ENCODE results near the gene FAM98C. TPM values are rescaled to one million over a fixed set of nuclear protein-coding genes. Genes with fewer than 3 reads are reported as not detected.

Gene FAM98C
- total and polyA plus RNA-seq, 5 donors from 2014 or later: 17.2 to 41.3 (median 20.0) TPM

DNA sequence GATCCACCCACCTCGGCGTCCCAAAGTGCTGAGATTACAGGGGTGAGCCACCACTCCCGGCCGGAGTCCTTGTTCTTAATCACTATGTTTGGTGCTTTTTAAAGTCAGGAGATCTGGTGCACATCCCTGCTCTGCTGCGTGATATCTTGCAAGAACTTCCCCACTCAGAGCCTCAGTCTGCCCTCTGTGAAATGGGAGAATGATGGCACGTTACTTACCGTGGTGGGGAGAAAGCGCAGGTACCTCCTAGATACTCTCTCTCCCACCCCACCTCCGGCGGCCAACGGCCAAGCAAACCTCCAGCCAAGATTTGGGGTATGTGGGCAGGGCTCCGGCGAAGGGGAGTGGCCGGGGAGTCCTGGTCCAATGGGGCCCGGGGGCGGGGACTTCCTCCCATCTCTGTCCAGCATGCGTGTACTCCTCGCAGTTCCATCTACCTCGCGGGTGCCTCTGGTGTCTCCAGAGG, 30.4 kb downstream of the FAM98C start, which contains the start of gene RYR1:
Gene RYR1 (plus strand): TSS at position 424 of the 466 bp plus-strand sequence. CDS start 139 bp downstream, outside the sequence.
- Mint-ChIP-seq H3K4me1 (peaks cover 11 to 32% (median 19%) of the 10 kb centered on the region in 4 donors), H3K27me3 (no peaks in the 10 kb centered on the region), H3K9me3 (no peaks in the 10 kb centered on the region), H3K36me3 (no peaks in the 10 kb centered on the region), H3K4me3 (peak within 1 kb of the TSS; percentile 62 to 79 (median 76)), H3K27ac (no peak within 1 kb of the TSS)
- H3K9me3 ChIP-seq (ENCODE audit: control insufficient read depth in 2 of 2, low read length in 2 of 2): no peaks in the 10 kb centered on the region
- no peak within 1 kb of the TSS for H3K4me3 ChIP-seq (ENCODE audit: low read depth, low read length)
- H3K36me3 ChIP-seq (ENCODE audit: control insufficient read depth, insufficient read depth, low read length): no peaks in the 10 kb centered on the region
- no peak within 1 kb of the TSS for H3K27ac ChIP-seq (ENCODE audit: insufficient read depth, low read length, poor library complexity, severe bottlenecking)
- H3K27me3 ChIP-seq (ENCODE audit: control insufficient read depth, insufficient read depth, low read length): no peaks in the 10 kb centered on the region
- H3K4me1 ChIP-seq (ENCODE audit: control insufficient read depth, insufficient read depth, low read length, poor library complexity, severe bottlenecking): peaks cover 19% of the 10 kb centered on the region
- ATAC-seq (ENCODE audit: low read depth in 2 of 2) (peak; percentile 86 to 89), DNase-seq (peak; percentile 40 to 80 (median 53))

GRCh38 chr19:38434549-38435051, 31.7 kb downstream of the FAM98C start:
- H3K9me3 Mint-ChIP-seq: no peaks in the 10 kb centered on the region
- ATAC-seq (ENCODE audit: low read depth in 2 of 2) (no peak), DNase-seq (no peak)
- peaks cover 8% of the 10 kb centered on the region for H3K4me1 ChIP-seq (ENCODE audit: control insufficient read depth, insufficient read depth, low read length, poor library complexity, severe bottlenecking)
- peaks cover 4 to 23% (median 9%) of the 10 kb centered on the region in 4 donors for H3K4me1 Mint-ChIP-seq
- no peak overlapping the region for H3K4me3 ChIP-seq (ENCODE audit: low read depth, low read length)
- H3K36me3 ChIP-seq (ENCODE audit: control insufficient read depth, insufficient read depth, low read length): no peaks in the 10 kb centered on the region
- H3K27ac ChIP-seq (ENCODE audit: insufficient read depth, low read length, poor library complexity, severe bottlenecking): no peak overlapping the region
- no peak overlapping the region for H3K27ac Mint-ChIP-seq
- no peaks in the 10 kb centered on the region for H3K27me3 ChIP-seq (ENCODE audit: control insufficient read depth, insufficient read depth, low read length)
- no peaks in the 10 kb centered on the region for H3K27me3 Mint-ChIP-seq
- H3K9me3 ChIP-seq (ENCODE audit: control insufficient read depth in 2 of 2, low read length in 2 of 2): no peaks in the 10 kb centered on the region
- no peaks in the 10 kb centered on the region for H3K36me3 Mint-ChIP-seq
- H3K4me3 Mint-ChIP-seq: peak overlapping the region; percentile 49 to 79 (median 75)

- no peaks in the 10 kb centered on the region for H3K36me3 Mint-ChIP-seq
- H3K4me1 ChIP-seq (ENCODE audit: control insufficient read depth, insufficient read depth, low read length, poor library complexity, severe bottlenecking): peaks cover 6% of the 10 kb centered on the region
- no peak overlapping the region for H3K4me3 ChIP-seq (ENCODE audit: low read depth, low read length)
- no peaks in the 10 kb centered on the region for H3K27me3 Mint-ChIP-seq
- peaks cover 4 to 22% (median 7%) of the 10 kb centered on the region in 4 donors for H3K4me1 Mint-ChIP-seq
- no peak overlapping the region for H3K4me3 Mint-ChIP-seq
- no peaks in the 10 kb centered on the region for H3K36me3 ChIP-seq (ENCODE audit: control insufficient read depth, insufficient read depth, low read length)
- H3K27ac Mint-ChIP-seq: no peak overlapping the region
- H3K9me3 ChIP-seq (ENCODE audit: control insufficient read depth in 2 of 2, low read length in 2 of 2): no peaks in the 10 kb centered on the region
- no peaks in the 10 kb centered on the region for H3K9me3 Mint-ChIP-seq
- ATAC-seq (ENCODE audit: low read depth in 2 of 2) (no peak), DNase-seq (no peak)
- no peaks in the 10 kb centered on the region for H3K27me3 ChIP-seq (ENCODE audit: control insufficient read depth, insufficient read depth, low read length)
- H3K27ac ChIP-seq (ENCODE audit: insufficient read depth, low read length, poor library complexity, severe bottlenecking): no peak overlapping the region
Observed at GRCh38 chr19:38437295-38437694, 34.4 kb downstream of the FAM98C start.

DNA sequence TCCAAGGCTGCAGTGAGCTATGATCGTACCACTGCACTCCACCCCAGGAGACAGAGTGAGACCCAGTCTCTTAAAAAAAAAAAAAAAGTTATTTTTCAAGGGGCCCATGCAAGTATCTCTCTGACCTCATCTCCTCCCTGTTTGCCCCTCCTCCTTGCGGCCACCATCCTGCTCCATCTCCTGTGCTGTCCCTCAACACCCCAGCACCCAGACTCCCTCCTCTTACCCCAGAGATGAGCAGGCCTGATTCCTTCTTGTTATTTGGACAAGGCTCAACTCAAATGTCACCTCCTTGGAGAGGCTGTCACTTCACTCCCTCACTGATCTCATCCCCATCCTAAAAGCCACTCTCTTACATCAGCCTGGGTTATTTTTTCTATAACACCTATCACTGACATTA, 35.0 kb downstream of the FAM98C start:
- H3K4me3 Mint-ChIP-seq: no peak overlapping the region
- Histone ChIP-seq H3K4me1 (ENCODE audit: control insufficient read depth, insufficient read depth, low read length, poor library complexity, severe bottlenecking) (peaks cover 6% of the 10 kb centered on the region), H3K9me3 (ENCODE audit: control insufficient read depth in 2 of 2, low read length in 2 of 2) (no peaks in the 10 kb centered on the region), H3K27ac (ENCODE audit: insufficient read depth, low read length, poor library complexity, severe bottlenecking) (no peak overlapping the region), H3K4me3 (ENCODE audit: low read depth, low read length) (no peak overlapping the region), H3K36me3 (ENCODE audit: control insufficient read depth, insufficient read depth, low read length) (no peaks in the 10 kb centered on the region), H3K27me3 (ENCODE audit: control insufficient read depth, insufficient read depth, low read length) (no peaks in the 10 kb centered on the region)
- no peak overlapping the region for H3K27ac Mint-ChIP-seq
- H3K4me1 Mint-ChIP-seq: peaks cover 4 to 20% (median 7%) of the 10 kb centered on the region in 4 donors
- H3K9me3 Mint-ChIP-seq: no peaks in the 10 kb centered on the region
- ATAC-seq (ENCODE audit: low read depth in 2 of 2) (no peak), DNase-seq (no peak)
- H3K27me3 Mint-ChIP-seq: no peaks in the 10 kb centered on the region
- H3K36me3 Mint-ChIP-seq: no peaks in the 10 kb centered on the region

DNA sequence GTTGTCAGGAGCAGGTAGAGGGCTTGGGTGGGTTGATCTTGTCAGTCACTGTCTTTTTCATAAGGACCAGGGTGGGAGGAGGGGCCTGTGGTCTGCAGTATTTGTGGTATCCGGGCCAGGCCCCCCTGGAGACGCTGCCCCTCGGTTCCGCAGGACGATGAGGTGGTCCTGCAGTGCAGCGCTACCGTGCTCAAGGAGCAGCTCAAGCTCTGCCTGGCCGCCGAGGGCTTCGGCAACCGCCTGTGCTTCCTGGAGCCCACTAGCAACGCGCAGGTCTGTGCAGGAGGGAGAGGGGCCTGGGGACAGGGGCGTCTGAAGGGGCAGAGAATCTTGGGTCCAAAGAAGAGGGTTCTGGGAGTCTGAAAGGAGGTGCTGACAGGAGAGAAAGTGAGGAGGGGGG, 37.7 kb downstream of the FAM98C start:
- H3K36me3 Mint-ChIP-seq: no peaks in the 10 kb centered on the region
- H3K27ac Mint-ChIP-seq: no peak overlapping the region
- no peak overlapping the region for H3K4me3 Mint-ChIP-seq
- ATAC-seq (ENCODE audit: low read depth in 2 of 2): no peak
- H3K27ac ChIP-seq (ENCODE audit: insufficient read depth, low read length, poor library complexity, severe bottlenecking): no peak overlapping the region
- H3K27me3 Mint-ChIP-seq: no peaks in the 10 kb centered on the region
- no peaks in the 10 kb centered on the region for H3K36me3 ChIP-seq (ENCODE audit: control insufficient read depth, insufficient read depth, low read length)
- peaks cover 0 to 1% (median 0%) of the 10 kb centered on the region in 7 donors for H3K9me3 Mint-ChIP-seq
- no peak for DNase-seq
- H3K27me3 ChIP-seq (ENCODE audit: control insufficient read depth, insufficient read depth, low read length): no peaks in the 10 kb centered on the region
- H3K4me3 ChIP-seq (ENCODE audit: low read depth, low read length): no peak overlapping the region
- no peaks in the 10 kb centered on the region for H3K9me3 ChIP-seq (ENCODE audit: control insufficient read depth in 2 of 2, low read length in 2 of 2)
- no peaks in the 10 kb centered on the region for H3K4me1 ChIP-seq (ENCODE audit: control insufficient read depth, insufficient read depth, low read length, poor library complexity, severe bottlenecking)
- H3K4me1 Mint-ChIP-seq: peaks cover 0 to 3% (median 1%) of the 10 kb centered on the region in 4 donors

GRCh38 chr19:38441657-38442348, 38.9 kb downstream of the FAM98C start:
- Histone ChIP-seq H3K27ac (ENCODE audit: insufficient read depth, low read length, poor library complexity, severe bottlenecking) (no peak overlapping the region), H3K4me1 (ENCODE audit: control insufficient read depth, insufficient read depth, low read length, poor library complexity, severe bottlenecking) (no peaks in the 10 kb centered on the region), H3K36me3 (ENCODE audit: control insufficient read depth, insufficient read depth, low read length) (no peaks in the 10 kb centered on the region), H3K9me3 (ENCODE audit: control insufficient read depth in 2 of 2, low read length in 2 of 2) (no peaks in the 10 kb centered on the region), H3K27me3 (ENCODE audit: control insufficient read depth, insufficient read depth, low read length) (no peaks in the 10 kb centered on the region), H3K4me3 (ENCODE audit: low read depth, low read length) (no peak overlapping the region)
- Mint-ChIP-seq H3K27me3 (no peaks in the 10 kb centered on the region), H3K4me1 (peaks cover 0 to 3% (median 1%) of the 10 kb centered on the region in 4 donors), H3K27ac (peak overlapping the region in 1 of 3 donors; percentile 65), H3K9me3 (peaks cover 0 to 2% (median 0%) of the 10 kb centered on the region in 7 donors), H3K4me3 (no peak overlapping the region), H3K36me3 (no peaks in the 10 kb centered on the region)
- DNase-seq: peak in 1 of 3 donors; percentile 59
- peak in 1 of 2 donors; percentile 39 for ATAC-seq (ENCODE audit: low read depth in 2 of 2)

GRCh38 chr19:38442736-38443135, 39.8 kb downstream of the FAM98C start:
- Mint-ChIP-seq H3K36me3 (no peaks in the 10 kb centered on the region), H3K27me3 (no peaks in the 10 kb centered on the region), H3K27ac (no peak overlapping the region), H3K4me3 (no peak overlapping the region), H3K9me3 (peaks cover 0 to 2% (median 0%) of the 10 kb centered on the region in 7 donors), H3K4me1 (peaks cover 0 to 3% (median 1%) of the 10 kb centered on the region in 4 donors)
- Histone ChIP-seq H3K27me3 (ENCODE audit: control insufficient read depth, insufficient read depth, low read length) (no peaks in the 10 kb centered on the region), H3K27ac (ENCODE audit: insufficient read depth, low read length, poor library complexity, severe bottlenecking) (no peak overlapping the region), H3K4me1 (ENCODE audit: control insufficient read depth, insufficient read depth, low read length, poor library complexity, severe bottlenecking) (no peaks in the 10 kb centered on the region), H3K9me3 (ENCODE audit: control insufficient read depth in 2 of 2, low read length in 2 of 2) (no peaks in the 10 kb centered on the region), H3K4me3 (ENCODE audit: low read depth, low read length) (no peak overlapping the region), H3K36me3 (ENCODE audit: control insufficient read depth, insufficient read depth, low read length) (no peaks in the 10 kb centered on the region)
- ATAC-seq (ENCODE audit: low read depth in 2 of 2) (no peak), DNase-seq (no peak)
